GM21737 (cell line): ENCODE data around the gene RASGRP2.
"Not testable (repeated sequence)": the region's sequence is repeated elsewhere in the genome, so short reads cannot be mapped to it uniquely, and the experiment has no call there.

Experiments used
- ATAC-seq: cut with Tn5 transposase; IDR thresholded peaks from one replicate; pipeline ENCODE4 v1.9.1; 2021; ENCODE audit warnings: mild to moderate bottlenecking, moderate library complexity; ENCODE audit not compliant: unreplicated experiment

The RASGRP2 gene

DNA sequence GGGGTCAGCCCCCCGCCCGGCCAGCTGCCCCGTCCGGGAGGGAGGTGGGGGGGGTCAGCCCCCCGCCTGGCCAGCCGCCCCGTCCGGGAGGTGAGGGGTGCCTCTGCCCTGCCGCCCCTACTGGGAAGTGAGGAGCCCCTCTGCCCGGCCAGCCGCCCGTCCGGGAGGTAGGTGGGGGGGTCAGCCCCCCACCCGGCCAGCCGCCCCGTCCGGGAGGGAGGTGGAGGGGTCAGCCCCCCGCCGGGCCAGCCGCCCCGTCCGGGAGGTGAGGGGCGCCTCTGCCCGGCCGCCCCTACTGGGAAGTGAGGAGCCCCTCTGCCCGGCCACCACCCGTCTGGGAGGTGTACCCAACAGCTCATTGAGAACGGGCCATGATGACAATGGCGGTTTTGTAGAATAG lies 42.0 kb downstream of the RASGRP2 start:
- ATAC-seq = not testable (repeated sequence)

DNA sequence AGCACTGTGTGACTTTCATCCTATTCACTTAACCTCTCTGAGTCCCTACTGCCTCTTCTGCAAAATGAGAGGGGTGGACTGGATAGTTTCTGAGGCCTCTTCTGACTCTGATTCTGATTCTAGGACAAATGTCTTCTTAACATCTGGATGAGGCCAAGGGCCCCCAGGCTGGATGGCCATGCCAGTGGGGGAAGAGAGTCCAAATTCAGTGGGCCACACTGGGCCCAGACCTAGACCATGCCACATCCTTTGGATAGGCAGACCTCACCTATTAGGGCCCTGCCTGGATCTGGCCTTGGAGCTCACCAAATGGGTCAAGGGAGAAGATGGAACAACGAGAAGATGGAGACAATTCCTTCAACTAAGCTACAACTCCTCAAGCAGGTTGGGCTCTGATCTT lies 45.5 kb downstream of the RASGRP2 start:
- ATAC-seq = no peak

DNA sequence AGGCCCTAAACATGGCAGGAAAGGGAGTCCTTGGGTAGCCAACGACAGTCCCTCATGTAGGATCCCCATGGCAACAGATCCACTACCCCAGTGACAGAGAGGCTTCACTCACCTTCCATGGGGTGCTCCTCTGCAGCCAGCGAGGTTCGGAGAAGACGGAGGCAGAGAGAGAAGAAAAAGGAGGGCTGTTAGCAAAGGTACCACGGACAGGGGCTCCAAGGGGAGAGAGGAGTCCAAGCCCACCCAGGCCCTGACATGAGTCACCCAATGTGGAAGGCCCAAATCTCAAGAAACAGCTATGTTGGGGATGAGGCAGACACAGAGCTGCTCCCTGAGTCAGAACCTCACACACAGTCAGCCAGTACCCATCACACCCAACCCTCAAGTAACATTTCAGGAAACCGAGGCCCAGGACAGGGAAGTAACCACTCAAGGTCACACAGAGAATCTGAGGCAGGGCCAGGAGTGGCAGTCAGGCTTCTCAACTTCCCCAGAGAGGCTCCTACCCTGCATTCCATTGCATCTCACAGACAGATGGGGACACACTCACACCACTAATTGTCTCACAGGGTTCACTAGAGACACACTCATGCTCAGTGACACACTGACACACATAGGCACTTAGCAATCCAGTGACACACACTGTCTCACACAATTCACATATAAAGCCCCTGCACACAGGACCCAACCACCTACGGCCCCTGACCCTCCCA lies 46.1 kb downstream of the RASGRP2 start:
- no peak for ATAC-seq

DNA sequence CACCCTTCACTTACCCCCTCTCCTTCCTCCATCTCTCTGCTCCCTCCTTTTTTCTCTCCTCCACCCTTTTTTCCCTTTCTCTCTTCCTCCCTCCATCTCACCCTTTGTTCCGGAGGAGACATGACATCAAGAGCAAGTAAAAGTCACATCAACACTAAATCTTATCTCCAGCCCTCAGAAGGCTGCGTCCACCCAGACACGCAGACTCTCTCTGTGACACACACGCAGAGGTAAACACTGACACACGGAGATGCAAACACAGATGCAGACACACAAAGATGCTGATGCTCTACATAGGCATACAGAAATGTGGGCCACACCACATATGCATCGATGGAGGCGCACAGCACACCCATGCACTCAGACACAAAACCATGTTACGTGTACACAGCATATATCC lies 47.9 kb downstream of the RASGRP2 start:
- no peak for ATAC-seq

DNA sequence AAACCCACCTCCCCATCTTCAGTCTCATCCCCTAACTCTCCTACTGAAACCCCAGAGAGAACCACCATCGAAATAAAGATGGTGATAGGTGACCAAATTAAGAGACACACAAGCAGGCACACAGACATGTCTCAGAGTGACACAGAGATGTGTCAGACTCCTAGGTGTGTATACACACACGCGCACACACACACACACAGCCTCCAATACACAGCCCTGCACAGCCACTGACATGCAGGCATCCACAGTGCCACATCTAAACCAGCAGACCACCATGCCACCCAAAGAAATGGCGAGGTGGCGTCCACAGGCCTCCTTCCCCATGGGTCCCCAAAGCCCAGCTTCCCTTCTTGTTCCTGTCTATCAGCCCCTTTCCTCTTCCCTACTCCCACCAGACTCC lies 48.4 kb downstream of the RASGRP2 start:
- no peak for ATAC-seq

DNA sequence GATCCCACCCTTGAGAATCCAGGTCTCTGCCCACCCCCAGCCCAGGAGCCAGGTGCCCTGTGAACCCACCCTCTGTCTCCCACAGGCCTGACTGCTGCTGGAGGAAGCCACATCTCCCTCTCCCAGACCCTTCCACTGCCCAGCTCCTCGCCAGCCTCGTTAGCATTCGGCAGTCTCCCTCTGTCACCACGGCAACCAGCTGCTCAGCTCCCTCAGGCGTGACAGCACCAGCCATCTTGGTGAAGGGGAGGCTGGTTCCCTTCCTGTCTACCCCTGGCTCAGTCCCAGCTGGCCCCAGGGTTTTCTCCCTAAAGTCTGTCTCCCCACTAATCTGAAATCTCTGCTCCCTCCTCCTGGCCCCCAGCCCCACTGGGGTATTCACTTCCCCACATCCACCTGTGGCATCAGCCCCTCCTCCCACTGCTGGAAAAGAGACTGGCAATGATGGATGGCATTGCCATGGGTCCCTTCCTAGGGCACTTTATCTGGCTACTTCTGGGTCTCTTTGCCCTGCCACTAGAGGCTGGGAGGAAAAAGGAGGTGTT lies 49.0 kb downstream of the RASGRP2 start:
- ATAC-seq = no peak

DNA sequence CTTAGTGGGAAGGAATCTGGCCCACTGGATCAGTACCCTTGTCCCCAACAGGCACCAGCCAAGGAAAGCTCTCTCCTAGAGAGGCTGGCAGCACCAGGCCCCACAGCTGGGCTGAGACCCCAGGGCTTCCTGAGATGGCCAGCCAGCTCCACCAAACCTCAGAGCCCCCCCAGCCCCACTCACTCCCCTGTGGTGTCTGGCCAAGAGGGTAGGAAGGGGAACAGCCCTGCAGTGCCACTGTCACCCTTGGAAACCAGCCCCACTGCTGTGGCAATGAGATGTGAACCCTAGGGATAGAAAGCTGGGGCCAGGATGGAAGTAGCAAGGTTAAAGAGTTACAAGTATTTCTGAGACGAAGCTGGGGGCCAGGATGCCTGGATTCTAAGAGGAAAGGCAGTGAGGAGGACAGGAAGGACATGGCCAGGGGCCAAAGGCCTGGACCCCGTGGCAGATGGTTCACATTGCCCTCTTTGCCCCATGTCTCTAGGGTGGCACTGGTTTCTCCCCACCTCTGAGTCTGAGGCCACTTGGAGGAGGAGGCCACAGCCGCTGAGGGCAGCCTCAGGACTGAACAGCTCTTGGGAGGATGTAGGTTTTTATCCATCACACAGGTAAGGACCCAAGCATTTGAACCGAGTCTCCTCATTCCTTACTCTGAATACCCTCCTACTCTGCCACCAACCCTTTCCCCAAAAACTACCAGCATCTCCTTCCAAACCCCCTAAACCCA lies 49.8 kb downstream of the RASGRP2 start:
- ATAC-seq = no peak

DNA sequence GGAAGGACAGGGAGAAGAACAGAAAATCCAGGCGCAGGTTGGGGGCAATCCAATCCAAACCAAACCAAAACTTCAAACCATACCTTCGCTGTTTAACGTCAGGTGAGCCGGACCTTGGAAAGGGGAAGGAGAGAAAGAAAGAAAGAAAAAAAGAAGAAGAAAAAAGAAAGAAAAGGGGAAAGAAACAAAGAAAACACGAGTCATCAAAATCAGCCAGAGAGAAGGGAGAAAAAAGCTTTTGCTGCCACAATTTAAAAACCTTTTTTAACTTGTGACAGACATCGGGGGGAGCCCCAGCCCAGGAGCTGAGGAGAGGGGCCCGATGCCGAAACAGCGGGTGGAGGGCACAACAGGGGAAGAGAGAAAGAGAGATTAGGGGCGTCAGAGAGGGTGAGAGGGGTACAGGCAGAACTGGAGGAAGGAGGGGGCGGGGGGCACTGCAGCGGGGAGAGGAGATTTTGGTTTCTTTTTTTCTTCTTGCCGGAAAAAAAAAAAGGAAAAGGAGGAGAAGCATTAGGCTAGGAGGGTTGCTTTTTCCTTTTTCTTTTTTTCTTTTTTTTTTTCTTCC lies 51.1 kb downstream of the RASGRP2 start:
- ATAC-seq = no peak

DNA sequence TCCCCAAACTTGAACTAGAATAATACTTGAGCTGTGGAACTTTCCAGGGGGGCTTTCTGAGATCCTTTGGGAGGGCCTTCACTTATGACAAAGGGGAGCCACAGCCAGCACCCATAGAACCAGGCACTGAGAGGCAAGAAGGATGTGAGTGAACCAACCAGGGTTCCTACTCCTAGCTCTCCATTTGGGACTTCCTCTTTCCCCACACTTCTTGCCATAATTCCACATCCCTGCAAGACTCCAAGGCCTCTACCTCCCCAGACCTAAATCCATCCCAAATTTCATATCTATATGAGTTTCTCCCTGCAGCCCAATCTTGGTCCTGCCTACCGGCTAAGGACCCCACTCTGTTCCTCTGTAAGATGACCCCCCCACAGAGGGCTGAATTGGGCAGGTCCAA lies 52.4 kb downstream of the RASGRP2 start:
- ATAC-seq = no peak

DNA sequence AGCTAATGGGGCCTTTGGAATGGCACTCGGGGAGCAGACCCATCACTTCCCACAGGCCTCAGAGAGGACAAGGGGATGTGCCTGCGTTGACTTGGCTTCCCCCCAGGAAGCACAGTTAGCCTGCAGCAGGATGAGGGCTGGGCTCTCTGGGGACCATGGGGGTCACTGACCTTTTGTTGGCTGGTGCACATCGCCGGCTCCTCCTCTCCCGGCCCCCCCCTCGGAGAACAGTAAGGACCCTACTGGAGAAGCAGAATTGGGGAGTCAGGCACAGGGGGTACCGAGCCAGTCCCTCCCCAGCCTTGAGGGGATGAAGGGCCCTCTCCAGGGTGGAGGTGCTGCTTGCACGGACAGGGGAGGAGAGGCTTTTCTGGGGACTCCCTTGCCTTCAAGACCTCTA lies 53.7 kb downstream of the RASGRP2 start:
- no peak for ATAC-seq

DNA sequence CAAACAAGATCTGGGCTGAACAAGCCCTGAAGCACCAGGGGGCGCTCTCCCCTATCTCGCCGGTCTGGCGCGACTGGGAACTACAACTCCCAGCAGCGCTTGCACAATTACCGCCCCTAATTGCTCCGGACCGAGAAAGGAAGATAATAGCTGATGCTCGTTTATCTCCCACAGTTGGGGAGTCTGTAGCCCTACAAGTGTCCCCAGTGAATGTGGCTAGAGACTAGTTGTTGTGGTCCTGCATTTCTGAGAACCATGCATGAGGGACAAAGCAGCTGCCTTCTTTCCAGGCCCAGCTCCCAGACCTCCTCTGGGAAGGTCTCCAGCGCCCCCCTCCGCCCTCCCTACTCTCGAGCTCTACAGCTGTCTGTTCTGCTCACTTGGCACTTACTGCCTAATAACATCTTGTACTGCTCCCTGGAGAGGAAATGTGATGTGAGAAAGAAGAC lies 55.4 kb downstream of the RASGRP2 start:
- ATAC-seq = peak; percentile 73

DNA sequence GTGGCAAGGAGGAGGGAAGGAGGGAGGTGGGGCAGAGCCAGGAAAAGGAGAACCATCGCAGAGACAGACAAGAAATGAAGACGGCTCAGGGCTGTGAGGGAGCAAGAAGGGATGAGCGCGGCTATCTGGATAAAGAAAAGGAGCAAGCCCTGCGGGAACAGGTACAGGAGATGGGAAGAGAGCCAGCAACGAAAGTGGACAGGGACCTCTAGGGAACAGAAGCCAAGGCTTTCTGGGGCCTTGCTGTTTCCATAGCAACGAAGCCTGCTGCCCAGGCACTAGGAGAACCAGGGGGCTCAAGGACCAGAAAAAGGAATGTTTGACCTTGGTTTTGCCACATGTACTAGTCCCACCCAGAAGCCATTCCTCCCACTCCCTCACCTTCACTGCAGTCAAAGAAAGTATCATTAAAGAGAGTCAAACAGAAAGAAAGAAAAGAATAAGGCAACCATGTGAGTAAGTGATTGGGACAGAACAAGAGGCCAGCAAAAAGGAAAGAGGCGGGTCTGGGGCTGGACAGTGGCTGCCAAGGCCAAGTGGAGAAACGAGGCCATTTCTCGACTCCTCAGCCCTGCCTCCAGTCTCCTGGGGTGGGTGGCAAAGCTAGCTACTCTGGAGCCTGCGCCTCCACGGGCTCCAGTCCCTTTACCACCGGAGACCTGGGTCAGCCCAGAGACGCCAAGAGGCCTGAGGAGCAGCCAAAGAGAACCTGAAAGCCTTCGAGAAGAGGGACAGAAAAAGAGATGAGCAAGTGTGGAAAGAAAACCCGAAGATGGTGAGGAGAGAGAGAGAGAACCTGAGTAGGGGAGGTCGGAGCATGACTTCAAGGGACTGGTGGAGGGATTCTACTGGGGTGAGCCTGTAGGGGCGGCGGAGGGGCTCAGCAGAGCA lies 56.1 kb downstream of the RASGRP2 start:
- ATAC-seq = no peak

DNA sequence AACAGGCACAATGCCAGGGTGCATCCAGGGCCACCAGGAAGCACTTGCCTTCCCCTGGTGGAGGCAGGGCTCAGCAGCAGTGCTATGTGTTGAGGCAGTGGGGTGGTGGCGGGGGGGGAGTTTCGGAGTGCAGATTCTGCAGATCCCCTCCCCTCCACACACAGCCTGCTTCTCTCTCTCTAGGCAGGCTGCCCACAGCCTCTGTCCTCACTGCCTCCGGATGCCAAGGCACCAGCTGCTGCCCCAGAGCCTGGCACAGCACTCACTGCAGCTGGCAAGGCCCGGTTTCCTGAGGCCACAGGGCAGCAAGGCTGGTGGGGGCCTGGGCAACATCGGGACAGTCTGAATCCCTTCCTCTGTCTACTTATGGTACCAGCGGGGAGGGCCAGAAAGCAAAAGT lies 56.7 kb downstream of the RASGRP2 start:
- no peak for ATAC-seq

DNA sequence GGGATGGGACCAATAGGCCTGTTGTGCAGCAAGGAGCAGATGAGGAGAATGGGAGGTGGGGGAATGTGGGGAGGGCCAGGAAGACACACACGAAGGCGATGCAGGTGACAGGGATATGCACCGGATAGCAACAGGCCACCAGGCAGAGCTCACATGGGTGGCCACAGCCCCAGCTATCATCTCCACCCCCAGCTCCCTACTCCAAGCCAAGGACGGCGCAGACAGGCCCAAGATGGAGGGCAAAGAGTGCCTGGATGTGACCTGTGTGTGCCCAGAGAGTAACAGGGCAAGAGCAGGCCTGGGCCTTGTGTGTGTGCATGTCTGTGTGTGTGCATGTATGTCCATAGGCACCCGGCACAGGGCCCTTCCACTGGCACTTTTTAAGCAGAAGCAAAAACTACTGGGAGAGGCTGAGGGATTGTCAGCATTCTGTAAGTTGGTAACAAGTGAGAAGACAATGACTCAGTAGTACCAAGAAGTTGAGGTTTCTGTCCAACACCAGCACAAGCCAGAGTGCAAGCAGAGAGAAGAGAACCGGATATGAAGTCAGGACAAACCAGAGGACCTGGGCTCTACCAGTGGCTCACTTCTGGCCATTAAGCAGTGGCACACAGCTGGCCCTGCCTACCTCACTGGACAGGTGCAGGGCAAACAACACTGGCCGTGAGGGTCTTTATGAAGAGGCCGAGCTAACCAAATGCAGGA lies 57.3 kb downstream of the RASGRP2 start:
- ATAC-seq = no peak

DNA sequence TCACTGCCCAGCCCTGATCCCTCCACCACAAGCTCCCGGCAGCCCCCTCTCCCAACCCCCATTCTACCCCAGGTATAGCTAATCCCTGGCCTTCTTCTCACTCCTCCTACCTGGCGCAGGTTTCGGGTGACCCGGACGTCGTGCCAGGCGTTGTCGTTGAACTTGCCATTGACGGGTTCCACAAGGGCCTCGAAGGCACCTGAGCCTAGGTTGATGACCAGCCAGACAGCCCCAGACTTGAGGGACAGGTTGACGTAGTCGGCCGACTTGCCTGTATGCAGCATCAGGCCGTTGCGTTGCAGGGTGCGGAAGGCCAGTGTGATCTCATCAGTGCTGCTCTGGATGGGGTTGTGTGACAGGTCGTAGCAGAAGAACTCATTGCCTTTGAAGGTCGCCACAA lies 58.4 kb downstream of the RASGRP2 start:
- no peak for ATAC-seq

DNA sequence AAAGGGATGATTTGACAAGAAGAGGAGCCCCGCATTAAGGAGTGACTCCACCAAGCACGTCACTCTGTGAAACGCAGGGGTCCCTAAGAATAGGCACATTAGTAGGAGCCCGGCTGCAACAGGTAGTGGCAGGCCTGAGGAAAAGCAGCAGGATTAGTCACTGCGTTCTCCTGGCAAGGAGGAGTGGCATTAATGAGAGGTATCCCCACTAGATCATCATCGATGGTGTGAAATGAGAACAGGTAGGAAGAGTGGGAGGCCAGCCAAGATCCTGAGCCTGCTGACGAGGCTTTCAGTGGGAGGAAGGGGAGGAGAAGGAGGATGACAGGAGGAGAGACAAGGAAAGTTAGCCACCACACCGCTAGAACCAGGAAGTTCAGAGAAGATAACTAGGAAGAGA lies 59.6 kb downstream of the RASGRP2 start:
- ATAC-seq = no peak

DNA sequence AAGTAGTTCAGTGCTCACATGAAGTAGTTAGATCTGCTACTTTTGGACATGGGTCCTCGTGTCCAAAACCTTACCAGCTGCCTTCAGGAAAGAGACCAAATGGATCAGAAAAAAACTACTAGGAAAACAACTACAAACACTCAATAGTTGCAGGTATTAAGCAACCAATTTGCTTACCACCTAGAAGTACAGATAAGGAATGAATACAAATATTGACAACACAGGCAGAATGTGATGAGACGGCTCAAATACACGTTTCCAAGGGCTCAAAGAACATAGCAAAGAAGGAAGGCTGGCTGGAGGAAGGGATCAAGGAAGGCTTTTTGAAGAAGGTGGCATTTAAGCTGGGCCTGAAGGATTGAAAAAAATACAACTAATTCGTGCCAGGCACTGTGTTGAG lies 62.8 kb downstream of the RASGRP2 start:
- ATAC-seq = no peak

DNA sequence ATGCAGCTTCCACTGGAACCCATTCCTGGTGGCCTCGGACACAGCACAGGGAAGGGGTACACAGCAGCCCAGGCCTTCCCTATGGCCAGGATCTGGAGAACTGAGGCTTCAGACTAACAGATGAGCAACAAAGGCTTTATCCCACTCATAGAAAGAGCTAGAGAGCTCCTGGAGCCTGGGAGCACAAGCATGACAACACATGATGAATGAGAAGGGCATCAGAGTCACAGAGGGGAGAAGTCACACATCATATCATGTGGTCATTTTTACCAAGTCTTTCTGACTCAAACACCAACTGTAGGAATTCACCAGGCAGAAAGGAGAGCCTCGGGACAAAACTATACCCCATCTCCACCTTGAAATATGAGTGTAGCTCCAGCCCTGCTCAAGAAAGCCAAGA lies 64.1 kb downstream of the RASGRP2 start:
- ATAC-seq = no peak

DNA sequence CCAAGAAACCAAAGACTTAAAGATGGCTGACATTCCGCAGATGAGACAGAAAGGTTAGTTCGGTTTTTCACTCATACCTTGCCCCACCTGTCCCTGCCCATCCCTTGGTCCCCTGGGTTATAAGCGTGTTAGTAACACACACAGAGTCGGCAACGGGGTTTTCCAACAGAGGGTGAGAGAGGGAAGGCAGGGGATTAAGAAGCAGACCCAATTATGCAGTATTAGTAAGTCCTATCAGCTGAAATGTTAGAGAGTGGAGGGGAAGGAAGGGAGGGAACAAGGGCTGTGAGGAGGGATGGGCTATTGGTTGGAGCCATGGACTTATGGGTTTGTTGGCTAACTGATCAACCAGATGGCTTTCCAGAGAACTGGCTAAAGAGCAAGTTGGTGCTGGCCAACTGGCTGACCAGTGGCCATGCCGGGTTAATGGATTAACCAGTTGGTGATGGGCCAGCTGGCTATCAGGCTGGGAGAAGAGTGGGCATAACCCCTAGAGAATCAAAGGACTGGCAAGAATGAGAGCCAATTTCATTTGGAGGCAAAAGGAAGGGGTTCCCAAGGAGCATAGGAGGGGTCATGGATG lies 66.4 kb downstream of the RASGRP2 start:
- no peak for ATAC-seq
